OCI-LY7 (cell line): ENCODE data around the gene CXCL11.

Experiments
- CTCF ChIP-seq: fragments of 200-600 bp; sonication (generic); conservative IDR thresholded peaks from 2 replicates; pipeline ENCODE4 v1.5.1; 2014; ENCODE audit warnings: mild to moderate bottlenecking, antibody characterized with exemption, low read length, moderate library complexity, mixed read lengths
- EZH2phosphoT487 ChIP-seq: fragments of 200-600 bp; sonication (generic); IDR thresholded peaks from 2 replicates; pipeline ENCODE4 v1.6.1; 2018; ENCODE audit warnings: low read depth, borderline replicate concordance, mild to moderate bottlenecking, mixed run types, antibody characterized with exemption, low read length, moderate library complexity, mixed read lengths

GRCh38 chr4:76023389-76023788, 12.5 kb downstream of the CXCL11 start, which contains the start of gene CXCL10:
- TF ChIP-seq CTCF (no peak), EZH2phosphoT487 (no peak)
